Liver (tissue), 9 donors: ENCODE data around the gene PYY. TPM values are rescaled to one million over a fixed set of nuclear protein-coding genes. Genes with fewer than 3 reads are reported as not detected.

Source experiments
- DNase-seq: peaks from one replicate; pipeline ENCODE4 v3.0.0-alpha.2; 2017; ENCODE audit warnings: low spot score
- H3K27ac ChIP-seq, 2 donors: one replicate each; pipeline ENCODE4 v1.7.0; 2013; ENCODE audit warnings: inconsistent platforms in 2 of 2, low read length in 2 of 2, control low read depth in 1 of 2, low read depth in 1 of 2, mild to moderate bottlenecking in 1 of 2
- H3K27me3 ChIP-seq, 4 donors: one replicate each; pipeline versions ENCODE4 v1.6.1 to v1.7.0; 2013; ENCODE audit warnings: low read length in 3 of 4, inconsistent platforms in 1 of 4, mild to moderate bottlenecking in 1 of 4, moderate library complexity in 1 of 4; ENCODE audit not compliant: control insufficient read depth in 4 of 4, insufficient read depth in 4 of 4
- H3K36me3 ChIP-seq, 4 donors: one replicate each; pipeline versions ENCODE4 v1.6.1 to v1.7.0; 2013; ENCODE audit warnings: low read length in 3 of 4, mild to moderate bottlenecking in 3 of 4, low read depth in 1 of 4, moderate library complexity in 1 of 4; ENCODE audit not compliant: control insufficient read depth in 4 of 4, insufficient read depth in 3 of 4
- H3K4me1 ChIP-seq, 4 donors: one replicate each; pipeline versions ENCODE4 v1.6.1 to v1.7.0; 2013; ENCODE audit warnings: low read length in 3 of 4, mild to moderate bottlenecking in 3 of 4, moderate library complexity in 1 of 4; ENCODE audit not compliant: control insufficient read depth in 4 of 4, insufficient read depth in 4 of 4
- H3K4me3 ChIP-seq, 3 donors: one replicate each; pipeline versions ENCODE4 v1.6.1 to v1.7.0; 2013; ENCODE audit warnings: low read length in 3 of 3, control low read depth in 1 of 3, low read depth in 1 of 3, mild to moderate bottlenecking in 1 of 3
- H3K9ac ChIP-seq, 2 donors: one replicate each; pipeline ENCODE4 v1.7.0; 2013; ENCODE audit warnings: low read length in 2 of 2, mild to moderate bottlenecking in 2 of 2, moderate library complexity in 2 of 2, control low read depth in 1 of 2, low read depth in 1 of 2
- H3K9me3 ChIP-seq, 4 donors: one replicate each; pipeline versions ENCODE4 v1.6.1 to v1.7.0; 2013; ENCODE audit warnings: low read length in 3 of 4; ENCODE audit not compliant: control insufficient read depth in 4 of 4
- ATF3 ChIP-seq: IDR thresholded peaks from 2 replicates; pipeline ENCODE4 v1.6.1; 2016; ENCODE audit warnings: antibody characterized with exemption
- CTCF ChIP-seq: fragments of 150-350 bp; IDR thresholded peaks from 2 replicates; pipeline ENCODE4 v1.5.1; 2017; ENCODE audit warnings: improper control_type of control experiment, low read depth, low read length; ENCODE audit not compliant: missing input control
- EGR1 ChIP-seq, 2 donors: IDR thresholded peaks; 2 replicates each; pipeline ENCODE4 v1.6.1; 2016 to 2018; ENCODE audit warnings: antibody characterized with exemption in 2 of 2, low read depth in 2 of 2
- FOXA1 ChIP-seq: IDR thresholded peaks from 2 replicates; pipeline ENCODE4 v1.6.1; 2016; ENCODE audit warnings: antibody characterized with exemption
- FOXA2 ChIP-seq: IDR thresholded peaks from 2 replicates; pipeline ENCODE4 v1.6.1; 2016; ENCODE audit warnings: antibody characterized with exemption
- GABPA ChIP-seq, 2 donors: IDR thresholded peaks in 1 of 2; conservative IDR thresholded peaks in 1 of 2; 2 replicates each; pipeline ENCODE4 v1.6.1; 2016; ENCODE audit warnings: antibody characterized with exemption in 2 of 2, mild to moderate bottlenecking in 1 of 2, moderate library complexity in 1 of 2
- HNF4A ChIP-seq, 2 donors: conservative IDR thresholded peaks; 2 replicates each; pipeline ENCODE4 v1.6.1; 2016; ENCODE audit warnings: antibody characterized with exemption in 2 of 2, mild to moderate bottlenecking in 2 of 2
- JUND ChIP-seq, 2 donors: IDR thresholded peaks; 2 replicates each; pipeline ENCODE4 v1.6.1; 2016; ENCODE audit warnings: antibody characterized with exemption in 2 of 2
- MAX ChIP-seq: IDR thresholded peaks from 2 replicates; pipeline ENCODE4 v1.6.1; 2016; ENCODE audit warnings: antibody characterized with exemption
- NR2F2 ChIP-seq: IDR thresholded peaks from 2 replicates; pipeline ENCODE4 v1.6.1; 2016; ENCODE audit warnings: antibody characterized with exemption
- RAD21 ChIP-seq, 2 donors: IDR thresholded peaks; 2 replicates each; pipeline ENCODE4 v1.6.1; 2016; ENCODE audit warnings: antibody characterized with exemption in 2 of 2, mild to moderate bottlenecking in 2 of 2
- REST ChIP-seq: IDR thresholded peaks from 2 replicates; pipeline ENCODE4 v1.6.1; 2016; ENCODE audit warnings: antibody characterized with exemption, mild to moderate bottlenecking
- RXRA ChIP-seq, 2 donors: IDR thresholded peaks; 2 replicates each; pipeline ENCODE4 v1.6.1; 2017 to 2018; ENCODE audit warnings: antibody characterized with exemption in 2 of 2, mild to moderate bottlenecking in 1 of 2
- SP1 ChIP-seq: IDR thresholded peaks from 2 replicates; pipeline ENCODE4 v1.6.1; 2018; ENCODE audit warnings: antibody characterized with exemption, mild to moderate bottlenecking
- TAF1 ChIP-seq: conservative IDR thresholded peaks from 2 replicates; pipeline ENCODE4 v1.6.1; 2016; ENCODE audit warnings: antibody characterized with exemption, mild to moderate bottlenecking
- YY1 ChIP-seq: IDR thresholded peaks from 2 replicates; pipeline ENCODE4 v1.6.1; 2016; ENCODE audit warnings: antibody characterized with exemption, mild to moderate bottlenecking
- ZBTB33 ChIP-seq: IDR thresholded peaks from 2 replicates; pipeline ENCODE4 v1.6.1; 2016; ENCODE audit warnings: antibody characterized with exemption
- WGBS: extraction: QIAGEN DNeasy Blood & Tissue Kit; methylation state at CpG from one replicate; pipeline ENCODE4 v1.1.7; 2013; 5-methylcytosine and 5-hydroxymethylcytosine counted together
- polyA plus RNA-seq, 2 donors: library from polyadenylated mRNA; stranded (reverse) in 1 of 2; unstranded in 1 of 2; fragments of 200-250 nt in 1 of 2; fragments of >200 nt in 1 of 2; fragmentation: Nextera tagmentation in 1 of 2; extraction: Ambion mirVana in 1 of 2; gene quantifications; one replicate each; pipeline versions ENCODE4 v1.2.1 to v1.2.3, GENCODE V29; 2013 to 2015
- total RNA-seq, 2 donors: library from RNA; depleted of rRNA; stranded (reverse); fragments of >200 nt; gene quantifications; one replicate each; pipeline ENCODE4 v1.2.3, GENCODE V29; 2014
- donor health status: healthy.
- donor health status: healthy.
- donor health status: healthy.
- donor health status: healthy.
- donor health status: healthy.

Gene PYY
- total and polyA plus RNA-seq, 4 donors, result 0.05 TPM; not detected in 3

GRCh38 chr17:43911904-43912303 lies 41.8 kb downstream of the PYY start:
- H3K27me3 ChIP-seq, result peaks cover 0 to 5% (median 2%) of the 10 kb centered on the region in 4 donors
- H3K4me3 ChIP-seq, result no peak overlapping the region
- TF ChIP-seq RXRA (IDR thresholded peaks at IDR 0.05) (no peak), FOXA1 (no peak), YY1 (no peak), JUND (IDR thresholded peaks at IDR 0.05) (no peak), MAX (no peak), NR2F2 (no peak), SP1 (no peak), FOXA2 (no peak), HNF4A (conservative IDR thresholded peaks at IDR 0.05) (no peak), REST (no peak), ATF3 (no peak), ZBTB33 (no peak), EGR1 (IDR thresholded peaks at IDR 0.05; ENCODE audit: low read depth in 2 of 2) (no peak), CTCF (no peak), TAF1 (no peak), GABPA (IDR thresholded peaks at IDR 0.05 in 1 of 2, conservative IDR thresholded peaks at IDR 0.05 in 1 of 2) (no peak), RAD21 (IDR thresholded peaks at IDR 0.05) (no peak)
- peaks cover 0 to 6% (median 6%) of the 10 kb centered on the region in 4 donors for H3K4me1 ChIP-seq
- no peaks in the 10 kb centered on the region for H3K36me3 ChIP-seq
- no peak overlapping the region for H3K9ac ChIP-seq
- no peak for DNase-seq
- no peak overlapping the region for H3K27ac ChIP-seq
- H3K9me3 ChIP-seq, result no peaks in the 10 kb centered on the region
- 72% methylated on average over 8 of the region's 8 CpGs for whole genome bisulfite sequencing
